ENCODE data around the gene MAP10.

Gene MAP10

DNA sequence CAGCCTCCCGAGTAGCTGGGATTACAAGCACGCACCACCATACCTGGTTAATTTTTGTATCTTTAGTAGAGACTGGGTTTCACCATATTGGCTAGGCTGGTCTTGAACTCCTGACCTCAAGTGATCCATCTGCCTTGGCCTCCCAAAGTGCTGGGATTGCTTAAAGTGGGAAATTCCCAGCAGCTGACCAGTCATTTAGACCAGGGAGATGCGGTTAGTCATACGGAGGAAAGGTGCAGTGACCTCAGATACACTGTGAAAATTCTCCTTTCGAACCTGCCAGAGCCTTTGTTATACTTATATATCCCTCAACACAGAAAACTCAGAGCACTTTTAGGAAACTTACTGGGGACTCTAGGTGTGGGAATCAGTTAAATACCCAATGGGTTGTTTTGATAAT, 39.6 kb downstream of the MAP10 start:
- POLR2A ChIA-PET = no interaction called here
- DNase-seq (ENCODE audit: extremely low spot score) = no peak
- TF ChIP-seq NFRKB (IDR thresholded peaks at IDR 0.05) = no peak
- TF ChIP-seq SP1 (IDR thresholded peaks at IDR 0.05) = no peak
- no peak for TF ChIP-seq L3MBTL2 (conservative IDR thresholded peaks at IDR 0.05)
- no peak for TF ChIP-seq LEF1 (IDR thresholded peaks at IDR 0.05; ENCODE audit: borderline replicate concordance)
- TF ChIP-seq CTBP1 (IDR thresholded peaks at IDR 0.05; ENCODE audit: borderline replicate concordance) = no peak
- no peak for TF ChIP-seq HDGF (IDR thresholded peaks at IDR 0.05; ENCODE audit: borderline replicate concordance)
- TF ChIP-seq PKNOX1 (IDR thresholded peaks at IDR 0.05) = no peak
- TF ChIP-seq ELF4 (IDR thresholded peaks at IDR 0.05) = no peak
- CTCF ChIA-PET = no interaction called here

DNA sequence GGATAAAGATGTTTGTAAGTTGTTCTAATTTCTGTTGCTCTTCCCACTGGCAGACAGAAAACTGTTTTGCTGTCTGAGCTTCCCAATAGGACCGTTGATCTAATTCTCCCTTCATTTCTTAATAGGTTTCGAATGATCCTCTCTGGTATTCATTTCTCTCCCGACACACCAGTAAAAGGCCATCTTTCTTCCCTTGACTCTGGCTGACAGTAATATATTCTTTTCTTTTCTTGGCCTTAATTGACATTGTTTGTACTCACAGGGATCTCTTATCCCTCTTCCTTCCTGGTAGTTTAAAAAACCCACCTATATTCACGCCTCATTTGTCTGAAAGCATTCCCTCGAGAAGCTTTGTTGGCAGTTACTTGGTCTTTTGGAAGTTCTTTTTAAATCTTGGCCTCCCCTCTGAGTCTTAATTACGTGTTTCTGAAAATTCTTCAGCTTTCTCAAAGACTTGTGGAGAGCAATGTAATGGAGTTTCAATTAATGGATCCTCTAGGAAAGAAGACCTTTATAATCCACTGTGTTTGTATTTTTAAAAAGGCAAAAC, 40.3 kb downstream of the MAP10 start:
- CTCF ChIA-PET = no interaction called here
- TF ChIP-seq FOXM1 (IDR thresholded peaks at IDR 0.05; ENCODE audit: borderline replicate concordance) = no peak
- no peak for TF ChIP-seq SP1 (IDR thresholded peaks at IDR 0.05)
- no peak for TF ChIP-seq CTBP1 (IDR thresholded peaks at IDR 0.05; ENCODE audit: borderline replicate concordance)
- TF ChIP-seq HDGF (IDR thresholded peaks at IDR 0.05; ENCODE audit: borderline replicate concordance) = no peak
- TF ChIP-seq BHLHE40 (IDR thresholded peaks at IDR 0.05; ENCODE audit: borderline replicate concordance) = no peak
- no peak for TF ChIP-seq FOXK2 (IDR thresholded peaks at IDR 0.05)
- no peak for TF ChIP-seq PKNOX1 (IDR thresholded peaks at IDR 0.05)
- TF ChIP-seq ARNT (IDR thresholded peaks at IDR 0.05) = no peak
- TF ChIP-seq TARDBP (IDR thresholded peaks at IDR 0.05) = no peak
- no peak for TF ChIP-seq SUZ12 (IDR thresholded peaks at IDR 0.05)
- TF ChIP-seq LEF1 (IDR thresholded peaks at IDR 0.05; ENCODE audit: borderline replicate concordance) = no peak
- TF ChIP-seq L3MBTL2 (conservative IDR thresholded peaks at IDR 0.05) = no peak
- DNase-seq (ENCODE audit: extremely low spot score) = no peak
- POLR2A ChIA-PET = no interaction called here

DNA sequence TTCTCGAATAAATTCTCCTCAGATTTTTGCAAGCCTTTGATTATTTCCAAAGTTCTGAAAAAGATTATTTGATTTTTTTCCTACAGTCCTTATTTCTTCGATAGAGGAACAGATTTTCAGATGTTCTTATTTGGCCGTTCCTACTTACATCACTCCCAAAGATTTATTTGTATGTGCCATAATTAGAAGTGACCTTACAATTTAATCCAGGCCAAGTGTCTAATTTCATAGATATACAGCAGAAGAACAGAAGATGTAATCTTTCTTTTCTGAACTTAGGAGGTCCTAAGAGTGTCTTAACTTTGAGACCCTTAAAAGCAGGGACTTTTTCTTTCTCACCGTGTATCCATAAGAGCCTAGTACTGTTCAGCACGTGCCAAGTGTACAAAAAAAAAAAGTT, 46.3 kb downstream of the MAP10 start:
- TF ChIP-seq FOXM1 (IDR thresholded peaks at IDR 0.05; ENCODE audit: borderline replicate concordance) (no peak), BHLHE40 (IDR thresholded peaks at IDR 0.05; ENCODE audit: borderline replicate concordance) (no peak), NFRKB (IDR thresholded peaks at IDR 0.05) (no peak), HDGF (IDR thresholded peaks at IDR 0.05; ENCODE audit: borderline replicate concordance) (no peak), L3MBTL2 (conservative IDR thresholded peaks at IDR 0.05) (no peak), SP1 (IDR thresholded peaks at IDR 0.05) (no peak), ELF4 (IDR thresholded peaks at IDR 0.05) (no peak), CTBP1 (IDR thresholded peaks at IDR 0.05; ENCODE audit: borderline replicate concordance) (no peak), TARDBP (IDR thresholded peaks at IDR 0.05) (no peak), PKNOX1 (IDR thresholded peaks at IDR 0.05) (no peak), ARNT (IDR thresholded peaks at IDR 0.05) (no peak), SUZ12 (IDR thresholded peaks at IDR 0.05) (no peak), LEF1 (IDR thresholded peaks at IDR 0.05; ENCODE audit: borderline replicate concordance) (no peak), FOXK2 (IDR thresholded peaks at IDR 0.05) (no peak), FOXA1 (IDR thresholded peaks at IDR 0.05) (no peak), ZNF384 (IDR thresholded peaks at IDR 0.05) (no peak)
- POLR2A ChIA-PET = no interaction called here
- no peak for DNase-seq (ENCODE audit: extremely low spot score)
- CTCF ChIA-PET = no interaction called here

GRCh38 chr1:232853994-232854797, 49.0 kb downstream of the MAP10 start:
- no peak for DNase-seq (ENCODE audit: extremely low spot score)
- CTCF ChIA-PET = interaction anchor here (0.8 kb wide), 1 partner anchor 26 kb away, joined by 4 read pairs; no protein-coding TSS in a partner anchor
- TF ChIP-seq SP1 (IDR thresholded peaks at IDR 0.05) = no peak
- TF ChIP-seq NFRKB (IDR thresholded peaks at IDR 0.05) = no peak
- no peak for TF ChIP-seq L3MBTL2 (conservative IDR thresholded peaks at IDR 0.05)
- no peak for TF ChIP-seq ELF4 (IDR thresholded peaks at IDR 0.05)
- no peak for TF ChIP-seq FOXK2 (IDR thresholded peaks at IDR 0.05)
- no peak for TF ChIP-seq FOXM1 (IDR thresholded peaks at IDR 0.05; ENCODE audit: borderline replicate concordance)
- POLR2A ChIA-PET = no interaction called here

GRCh38 chr1:232854798-232855159, 49.6 kb downstream of the MAP10 start:
- TF ChIP-seq HDGF (IDR thresholded peaks at IDR 0.05; ENCODE audit: borderline replicate concordance) (no peak), FOXA1 (IDR thresholded peaks at IDR 0.05) (no peak), FOXK2 (IDR thresholded peaks at IDR 0.05) (no peak), LEF1 (IDR thresholded peaks at IDR 0.05; ENCODE audit: borderline replicate concordance) (no peak), ZNF384 (IDR thresholded peaks at IDR 0.05) (no peak), L3MBTL2 (conservative IDR thresholded peaks at IDR 0.05) (no peak), ARNT (IDR thresholded peaks at IDR 0.05) (no peak), BHLHE40 (IDR thresholded peaks at IDR 0.05; ENCODE audit: borderline replicate concordance) (no peak), PKNOX1 (IDR thresholded peaks at IDR 0.05) (no peak), NFRKB (IDR thresholded peaks at IDR 0.05) (no peak), SUZ12 (IDR thresholded peaks at IDR 0.05) (no peak), ELF4 (IDR thresholded peaks at IDR 0.05) (no peak), TARDBP (IDR thresholded peaks at IDR 0.05) (no peak), CTBP1 (IDR thresholded peaks at IDR 0.05; ENCODE audit: borderline replicate concordance) (no peak), SP1 (IDR thresholded peaks at IDR 0.05) (no peak)
- CTCF ChIA-PET = interaction anchor here (0.8 kb wide), 1 partner anchor 26 kb away, joined by 4 read pairs; no protein-coding TSS in a partner anchor
- no peak for DNase-seq (ENCODE audit: extremely low spot score)
- POLR2A ChIA-PET = no interaction called here
